CD14-positive monocyte (primary cell): ENCODE data around the gene P2RY12. TPM values are rescaled to one million over a fixed set of nuclear protein-coding genes. Genes with fewer than 3 reads are reported as not detected.
A peak's percentile ranks its signal among the peaks of the same experiment; 100 is the strongest.

Experiments used
- DNase-seq, 3 donors: peaks; one replicate each; pipeline ENCODE4 v3.0.0-alpha.2; 2011 to 2022
- H2AFZ ChIP-seq: 2 replicates; pipeline ENCODE4 v1.6.0; 2012; ENCODE audit warnings: mild to moderate bottlenecking, low read depth, low read length, inconsistent platforms; ENCODE audit not compliant: insufficient read depth, poor library complexity, severe bottlenecking
- H3K27ac ChIP-seq, 2 donors: 1 replicate in 1 of 2; 2 replicates in 1 of 2; pipeline ENCODE4 v1.5.1; 2012 to 2013; ENCODE audit warnings: low read length in 2 of 2, control low read depth in 1 of 2, inconsistent platforms in 1 of 2, low read depth in 1 of 2, mild to moderate bottlenecking in 1 of 2
- H3K27me3 ChIP-seq, 2 donors: one replicate each; pipeline versions ENCODE4 v1.6.0 to v1.6.1; 2011 to 2013; ENCODE audit warnings: low read length in 2 of 2; ENCODE audit not compliant: control insufficient read depth in 2 of 2, insufficient read depth in 2 of 2
- H3K36me3 ChIP-seq, 2 donors: replicated peaks in 1 of 2; 1 replicate in 1 of 2; 2 replicates in 1 of 2; pipeline versions ENCODE4 v1.5.1 to v1.6.1; 2012 to 2013; ENCODE audit warnings: low read length in 2 of 2, control low read depth in 1 of 2, inconsistent platforms in 1 of 2, mild to moderate bottlenecking in 1 of 2; ENCODE audit not compliant: insufficient read depth in 2 of 2, control insufficient read depth in 1 of 2
- H3K4me1 ChIP-seq, 2 donors: 1 replicate in 1 of 2; 2 replicates in 1 of 2; pipeline versions ENCODE4 v1.5.1 to v1.6.1; 2012 to 2013; ENCODE audit warnings: low read length in 2 of 2, control low read depth in 1 of 2, inconsistent platforms in 1 of 2, mild to moderate bottlenecking in 1 of 2, moderate library complexity in 1 of 2; ENCODE audit not compliant: insufficient read depth in 2 of 2, control insufficient read depth in 1 of 2
- H3K4me2 ChIP-seq: replicated peaks from 2 replicates; pipeline ENCODE3; 2012; ENCODE audit warnings: low read length, moderate library complexity, mild to moderate bottlenecking; ENCODE audit not compliant: poor library complexity, severe bottlenecking; ENCODE audit errors: extremely low read depth
- H3K4me3 ChIP-seq, 3 experiments: fragments of 200-600 bp in 1 of 3; sonication (generic) in 1 of 3; replicated peaks in 1 of 3; 1 replicate in 2 of 3; 2 replicates in 1 of 3; pipeline ENCODE4 v1.5.1; 2011 to 2013; ENCODE audit warnings: low read length in 3 of 3, mild to moderate bottlenecking in 3 of 3, control low read depth in 2 of 3, low read depth in 2 of 3, inconsistent platforms in 1 of 3, moderate library complexity in 1 of 3
- H3K79me2 ChIP-seq: 2 replicates; pipeline ENCODE4 v1.6.0; 2012; ENCODE audit warnings: mild to moderate bottlenecking, control low read depth, inconsistent platforms, low read length, moderate library complexity; ENCODE audit not compliant: insufficient read depth
- H3K9ac ChIP-seq: 2 replicates; pipeline ENCODE4 v1.6.0; 2017; ENCODE audit warnings: low read length, mild to moderate bottlenecking; ENCODE audit not compliant: insufficient read depth, poor library complexity, severe bottlenecking
- H3K9me3 ChIP-seq, 2 donors: replicated peaks in 1 of 2; 1 replicate in 1 of 2; 2 replicates in 1 of 2; pipeline versions ENCODE4 v1.5.1 to v1.6.1; 2012 to 2013; ENCODE audit warnings: low read length in 2 of 2, control low read depth in 1 of 2; ENCODE audit not compliant: control insufficient read depth in 1 of 2, insufficient read depth in 1 of 2
- H4K20me1 ChIP-seq: 2 replicates; pipeline ENCODE4 v1.6.0; 2012; ENCODE audit warnings: mild to moderate bottlenecking, low read length, control low read depth, moderate library complexity; ENCODE audit not compliant: insufficient read depth
- H3K27ac Mint-ChIP-seq, 7 donors: one replicate each; pipeline ENCODE4 v1.8.0; 2020; ENCODE audit warnings: mild to moderate bottlenecking in 7 of 7, mixed read lengths in 7 of 7, moderate library complexity in 6 of 7, inconsistent platforms in 2 of 7
- H3K27me3 Mint-ChIP-seq, 3 donors: one replicate each; pipeline ENCODE4 v1.8.0; 2021 to 2022; ENCODE audit warnings: low read depth in 3 of 3, mild to moderate bottlenecking in 3 of 3, mixed read lengths in 3 of 3, moderate library complexity in 3 of 3, inconsistent platforms in 1 of 3
- H3K36me3 Mint-ChIP-seq, 2 donors: one replicate each; pipeline ENCODE4 v1.8.0; 2020; ENCODE audit warnings: mixed read lengths in 2 of 2, inconsistent platforms in 1 of 2, mild to moderate bottlenecking in 1 of 2
- H3K4me1 Mint-ChIP-seq: one replicate; pipeline ENCODE4 v1.8.0; 2020; ENCODE audit warnings: mild to moderate bottlenecking, mixed read lengths
- H3K4me3 Mint-ChIP-seq, 2 donors: one replicate each; pipeline ENCODE4 v1.8.0; 2020; ENCODE audit warnings: mild to moderate bottlenecking in 2 of 2, mixed read lengths in 2 of 2, moderate library complexity in 1 of 2
- H3K9me3 Mint-ChIP-seq, 7 donors: one replicate each; pipeline ENCODE4 v1.8.0; 2020 to 2022; ENCODE audit warnings: mixed read lengths in 7 of 7, mild to moderate bottlenecking in 6 of 7, moderate library complexity in 6 of 7, inconsistent platforms in 2 of 7
- WGBS: methylation state at CpG from one replicate; pipeline ENCODE4 v1.1.5; 2013; ENCODE audit warnings: missing lambda C conversion rate; ENCODE audit not compliant: insufficient coverage; 5-methylcytosine and 5-hydroxymethylcytosine counted together
- intact Hi-C, 2 donors: fragments of 100-400 bp; cut with micrococcal nuclease; formaldehyde crosslinking; loops; one replicate each; pipeline versions ENCODE4 v1.15.0 to v1.15.1; 2023
- polyA plus RNA-seq, 3 donors: library from polyadenylated mRNA; depleted of rRNA in 1 of 3; unstranded in 2 of 3; stranded (reverse) in 1 of 3; fragments of 300-500 nt in 2 of 3; fragments of >200 nt in 1 of 3; fragmentation: Illumina TruSeq in 2 of 3; gene quantifications; 1 replicate in 2 of 3; 2 replicates in 1 of 3; pipeline ENCODE4 v1.2.3, GENCODE V29; 2012 to 2021
- TF ChIP-seq, protein P1 (sequence below): fragments of 200-600 bp; IDR thresholded peaks from one replicate; pipeline ENCODE4 v1.8.0; 2022; ENCODE audit warnings: antibody characterized with exemption, mild to moderate bottlenecking

P2RY12 gene
- polyA plus RNA-seq, 3 donors: 1.9 to 3.0 (median 2.7) TPM

DNA sequence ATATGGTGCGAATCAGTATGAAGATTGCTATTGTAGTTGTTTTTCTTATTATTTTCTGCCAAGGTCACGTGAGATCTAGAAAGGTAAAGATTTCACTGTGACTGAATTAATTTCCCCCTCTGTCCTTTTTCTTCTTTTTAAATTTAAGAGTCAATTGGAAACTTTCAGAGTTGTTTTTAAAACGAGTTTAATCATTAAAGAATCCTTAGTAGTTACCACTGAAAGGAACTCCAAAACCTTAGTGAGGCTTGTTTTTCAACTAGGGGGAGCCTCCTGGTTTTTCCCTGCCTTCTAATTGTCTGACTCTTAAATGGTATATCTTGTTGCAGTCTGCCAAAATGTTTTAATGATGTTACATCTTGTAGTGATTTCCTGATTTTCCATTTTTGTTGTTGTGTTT is 17.6 kb downstream of the P2RY12 start:
- Histone ChIP-seq H2AFZ (no peak overlapping the region), H3K4me1 (peaks cover 22 to 23% of the 10 kb centered on the region in 2 donors), H3K27me3 (no peaks in the 10 kb centered on the region), H3K27ac (no peak overlapping the region), H4K20me1 (no peaks in the 10 kb centered on the region), H3K4me3 (no peak overlapping the region), H3K9ac (no peak overlapping the region), H3K9me3 (no peaks in the 10 kb centered on the region), H3K36me3 (no peaks in the 10 kb centered on the region), H3K4me2 (no peak overlapping the region), H3K79me2 (no peaks in the 10 kb centered on the region)
- TF ChIP-seq, protein P1, sequence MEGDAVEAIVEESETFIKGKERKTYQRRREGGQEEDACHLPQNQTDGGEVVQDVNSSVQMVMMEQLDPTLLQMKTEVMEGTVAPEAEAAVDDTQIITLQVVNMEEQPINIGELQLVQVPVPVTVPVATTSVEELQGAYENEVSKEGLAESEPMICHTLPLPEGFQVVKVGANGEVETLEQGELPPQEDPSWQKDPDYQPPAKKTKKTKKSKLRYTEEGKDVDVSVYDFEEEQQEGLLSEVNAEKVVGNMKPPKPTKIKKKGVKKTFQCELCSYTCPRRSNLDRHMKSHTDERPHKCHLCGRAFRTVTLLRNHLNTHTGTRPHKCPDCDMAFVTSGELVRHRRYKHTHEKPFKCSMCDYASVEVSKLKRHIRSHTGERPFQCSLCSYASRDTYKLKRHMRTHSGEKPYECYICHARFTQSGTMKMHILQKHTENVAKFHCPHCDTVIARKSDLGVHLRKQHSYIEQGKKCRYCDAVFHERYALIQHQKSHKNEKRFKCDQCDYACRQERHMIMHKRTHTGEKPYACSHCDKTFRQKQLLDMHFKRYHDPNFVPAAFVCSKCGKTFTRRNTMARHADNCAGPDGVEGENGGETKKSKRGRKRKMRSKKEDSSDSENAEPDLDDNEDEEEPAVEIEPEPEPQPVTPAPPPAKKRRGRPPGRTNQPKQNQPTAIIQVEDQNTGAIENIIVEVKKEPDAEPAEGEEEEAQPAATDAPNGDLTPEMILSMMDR: no peak
- WGBS: no CpG with 5 or more reads among the region's 3 CpGs
- intact Hi-C loops: no loop called here
- H3K36me3 Mint-ChIP-seq: no peaks in the 10 kb centered on the region
- H3K4me1 Mint-ChIP-seq: peaks cover 21% of the 10 kb centered on the region
- H3K9me3 Mint-ChIP-seq: no peaks in the 10 kb centered on the region
- H3K27ac Mint-ChIP-seq: no peak overlapping the region
- no peak overlapping the region for H3K4me3 Mint-ChIP-seq
- DNase-seq: no peak
- H3K27me3 Mint-ChIP-seq: no peaks in the 10 kb centered on the region

DNA sequence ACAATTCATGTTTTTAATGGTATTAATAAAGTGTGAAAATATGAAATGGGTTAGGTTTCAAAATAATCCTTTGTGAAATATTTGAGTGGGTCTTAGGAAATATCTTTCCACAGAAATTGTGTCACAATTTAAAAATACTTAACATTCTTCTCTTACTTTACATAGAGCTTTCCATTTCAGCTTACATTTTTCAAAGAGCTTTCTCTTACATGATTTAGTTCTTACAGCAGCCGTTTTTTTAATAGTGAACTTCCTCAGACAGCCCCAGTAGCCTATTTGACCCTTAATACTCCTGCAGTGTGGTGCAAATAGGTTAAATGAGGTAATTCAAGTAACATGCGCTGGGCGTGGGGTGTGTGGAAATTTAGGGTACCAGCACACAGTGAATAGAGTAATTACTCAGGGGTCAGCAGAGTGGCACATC is 21.8 kb downstream of the P2RY12 start:
- intact Hi-C loops: no loop called here

More for the DNA sequence above, 21.8 kb downstream of the P2RY12 start:
- TF ChIP-seq, protein P1: no peak
- Histone ChIP-seq H4K20me1 (no peaks in the 10 kb centered on the region), H3K4me2 (peak overlapping the region; percentile 58), H3K9ac (no peak overlapping the region), H2AFZ (peak overlapping the region; percentile 8), H3K4me3 (peak overlapping the region in 1 of 3 experiments; percentile 35), H3K9me3 (no peaks in the 10 kb centered on the region), H3K27me3 (no peaks in the 10 kb centered on the region), H3K79me2 (no peaks in the 10 kb centered on the region), H3K27ac (peak overlapping the region; percentile 10 to 64), H3K36me3 (no peaks in the 10 kb centered on the region), H3K4me1 (peaks cover 29% of the 10 kb centered on the region in 2 donors)
- peak; percentile 55 to 64 (median 55) for DNase-seq
- Mint-ChIP-seq H3K4me1 (peaks cover 32% of the 10 kb centered on the region), H3K27me3 (no peaks in the 10 kb centered on the region), H3K9me3 (no peaks in the 10 kb centered on the region), H3K27ac (peak overlapping the region; percentile 72 to 92 (median 85)), H3K4me3 (peak overlapping the region; percentile 9 to 62), H3K36me3 (no peaks in the 10 kb centered on the region)
- WGBS: no CpG with 5 or more reads among the region's 3 CpGs
